MCF 10A (cell line): ENCODE data around the gene NRXN3. TPM values are rescaled to one million over a fixed set of nuclear protein-coding genes. Genes with fewer than 3 reads are reported as not detected.

ENCODE experiments used
- BruUV-seq: library from RNA; stranded (reverse); fragments of 400-500 nt; replicated peaks from 2 replicates; lab custom pipeline; 2021; lab: Mats Ljungman, UMichigan
- CTCF ChIA-PET: fragments of 300-600 bp; sonication (Branson Sonifier 250); formaldehyde crosslinking; extraction: SDS; loops from one replicate; lab custom pipeline; 2021; ENCODE audit warnings: antibody characterized with exemption, inconsistent platforms; lab: Yijun Ruan, JAX
- POLR2A ChIA-PET: fragments of 300-600, 350-650 bp; sonication (Branson Sonifier 250); formaldehyde crosslinking; extraction: SDS; loops from one replicate; lab custom pipeline; 2020; ENCODE audit warnings: antibody characterized with exemption, inconsistent platforms; lab: Yijun Ruan, JAX
- DNase-seq: peaks from one replicate; pipeline ENCODE4 v3.0.0-alpha.2; 2018; ENCODE audit not compliant: unreplicated experiment
- H3K27ac Mint-ChIP-seq: one replicate; pipeline ENCODE4 v1.8.0; 2022; ENCODE audit warnings: mild to moderate bottlenecking, low read depth, mixed read lengths; ENCODE audit not compliant: unreplicated experiment
- H3K27me3 Mint-ChIP-seq: one replicate; pipeline ENCODE4 v1.8.0; 2022; ENCODE audit warnings: mixed read lengths; ENCODE audit not compliant: insufficient read depth, unreplicated experiment
- H3K36me3 Mint-ChIP-seq: one replicate; pipeline ENCODE4 v1.8.0; 2022; ENCODE audit warnings: mild to moderate bottlenecking, moderate library complexity, mixed read lengths; ENCODE audit not compliant: insufficient read depth, unreplicated experiment
- H3K4me1 Mint-ChIP-seq: one replicate; pipeline ENCODE4 v1.8.0; 2022; ENCODE audit warnings: mixed read lengths; ENCODE audit not compliant: insufficient read depth, unreplicated experiment
- H3K4me3 Mint-ChIP-seq: one replicate; pipeline ENCODE4 v1.8.0; 2022; ENCODE audit warnings: mild to moderate bottlenecking, moderate library complexity, mixed read lengths; ENCODE audit not compliant: unreplicated experiment
- H3K9me3 Mint-ChIP-seq: one replicate; pipeline ENCODE4 v1.8.0; 2022; ENCODE audit warnings: mixed read lengths; ENCODE audit not compliant: unreplicated experiment
- intact Hi-C: fragments of 100-400 bp; cut with micrococcal nuclease; formaldehyde crosslinking; loops from 2 replicates; pipeline ENCODE4 v1.14.1; 2022
- total RNA-seq: library from RNA; stranded (reverse); gene quantifications from 2 replicates; pipeline ENCODE4 v1.2.3, GENCODE V29; 2022
- TF ChIP-seq, protein P1 (sequence below): fragments of 200-600 bp; IDR thresholded peaks from one replicate; pipeline ENCODE4 v1.8.0; 2022; ENCODE audit warnings: antibody characterized with exemption, mild to moderate bottlenecking; ENCODE audit not compliant: unreplicated experiment

NRXN3 gene
- total RNA-seq, 1 experiment from 2014 or later: not detected

DNA sequence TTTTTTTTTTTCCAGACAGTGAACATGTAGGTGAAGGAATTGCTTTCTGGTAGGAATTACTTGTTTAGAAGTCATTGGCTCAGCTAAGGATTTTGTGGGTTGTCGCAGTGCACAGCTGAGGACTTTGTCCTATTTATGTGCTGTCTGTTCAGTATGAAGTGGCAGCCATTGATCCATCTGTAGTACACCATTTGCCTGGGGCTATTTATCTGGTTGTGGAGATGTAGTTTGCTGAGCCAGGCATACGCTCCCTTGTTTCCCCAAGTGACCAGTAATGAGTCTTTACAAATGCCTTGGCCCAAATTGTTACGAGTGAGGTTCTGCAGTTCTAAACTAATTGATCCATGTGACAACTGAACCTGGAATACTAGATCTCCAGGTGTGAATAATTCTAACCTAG, 140.1 kb downstream of the NRXN3 start:
- Mint-ChIP-seq H3K27me3 (peaks cover 70% of the 10 kb centered on the region), H3K27ac (no peak overlapping the region), H3K36me3 (no peaks in the 10 kb centered on the region), H3K4me1 (no peaks in the 10 kb centered on the region), H3K4me3 (no peak overlapping the region), H3K9me3 (no peaks in the 10 kb centered on the region)
- BruUV-seq: no TSS peak
- ChIA-PET POLR2A (no interaction called here), CTCF (interaction anchor here (0.6 kb wide), 1 partner anchor 36 kb away, joined by 3 read pairs; no protein-coding TSS in a partner anchor)
- TF ChIP-seq, protein P1, sequence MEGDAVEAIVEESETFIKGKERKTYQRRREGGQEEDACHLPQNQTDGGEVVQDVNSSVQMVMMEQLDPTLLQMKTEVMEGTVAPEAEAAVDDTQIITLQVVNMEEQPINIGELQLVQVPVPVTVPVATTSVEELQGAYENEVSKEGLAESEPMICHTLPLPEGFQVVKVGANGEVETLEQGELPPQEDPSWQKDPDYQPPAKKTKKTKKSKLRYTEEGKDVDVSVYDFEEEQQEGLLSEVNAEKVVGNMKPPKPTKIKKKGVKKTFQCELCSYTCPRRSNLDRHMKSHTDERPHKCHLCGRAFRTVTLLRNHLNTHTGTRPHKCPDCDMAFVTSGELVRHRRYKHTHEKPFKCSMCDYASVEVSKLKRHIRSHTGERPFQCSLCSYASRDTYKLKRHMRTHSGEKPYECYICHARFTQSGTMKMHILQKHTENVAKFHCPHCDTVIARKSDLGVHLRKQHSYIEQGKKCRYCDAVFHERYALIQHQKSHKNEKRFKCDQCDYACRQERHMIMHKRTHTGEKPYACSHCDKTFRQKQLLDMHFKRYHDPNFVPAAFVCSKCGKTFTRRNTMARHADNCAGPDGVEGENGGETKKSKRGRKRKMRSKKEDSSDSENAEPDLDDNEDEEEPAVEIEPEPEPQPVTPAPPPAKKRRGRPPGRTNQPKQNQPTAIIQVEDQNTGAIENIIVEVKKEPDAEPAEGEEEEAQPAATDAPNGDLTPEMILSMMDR: no peak
- intact Hi-C loops: no loop called here
- no peak for DNase-seq

DNA sequence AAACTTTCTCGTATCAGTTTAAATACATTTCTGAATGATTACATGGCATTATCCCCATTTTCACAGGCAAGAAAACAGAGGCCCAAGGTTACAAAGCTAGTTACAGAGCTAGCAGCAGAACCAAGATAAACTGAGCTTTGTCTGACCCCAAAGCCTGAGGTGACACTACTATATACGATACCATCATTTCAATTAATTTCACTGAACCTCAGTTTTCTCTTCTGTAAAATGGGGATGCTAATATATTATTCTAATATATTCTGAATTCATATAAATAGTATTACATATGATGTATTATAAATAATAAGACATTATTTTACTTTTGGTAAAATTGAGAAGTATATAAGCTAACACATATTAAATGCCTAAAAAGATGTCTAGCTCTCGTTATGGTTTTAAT, 143.3 kb downstream of the NRXN3 start:
- Mint-ChIP-seq H3K36me3 (no peaks in the 10 kb centered on the region), H3K27ac (no peak overlapping the region)

DNA sequence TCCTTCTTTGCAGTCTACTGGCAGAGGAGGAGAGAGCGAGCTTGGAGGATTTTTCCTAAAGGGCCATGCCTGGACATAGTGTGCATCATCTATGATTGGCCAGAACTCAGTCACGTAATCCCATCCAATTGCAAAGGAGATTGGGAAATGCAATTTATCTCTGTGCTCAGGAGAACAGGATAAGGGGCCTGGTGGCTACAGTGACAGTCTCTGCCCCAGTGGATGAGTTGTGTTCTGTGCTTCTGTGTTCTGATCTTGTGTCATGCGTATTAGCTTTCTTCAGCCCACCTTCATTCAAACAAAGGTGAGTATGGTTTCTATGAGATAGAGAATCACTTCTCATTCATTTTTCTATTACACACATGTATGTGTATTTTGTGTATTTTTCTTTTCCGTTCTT, 144.3 kb downstream of the NRXN3 start:
- no peak for DNase-seq
- peaks cover 71% of the 10 kb centered on the region for H3K27me3 Mint-ChIP-seq
- H3K4me3 Mint-ChIP-seq: no peak overlapping the region
- ChIA-PET POLR2A (no interaction called here), CTCF (no interaction called here)
- TF ChIP-seq, protein P1: no peak
- no peaks in the 10 kb centered on the region for H3K36me3 Mint-ChIP-seq
- H3K27ac Mint-ChIP-seq: no peak overlapping the region
- no peaks in the 10 kb centered on the region for H3K9me3 Mint-ChIP-seq
- BruUV-seq: no TSS peak
- no peaks in the 10 kb centered on the region for H3K4me1 Mint-ChIP-seq
- intact Hi-C loops: no loop called here

More for the DNA sequence above, 143.3 kb downstream of the NRXN3 start:
- BruUV-seq: no TSS peak
- Mint-ChIP-seq H3K4me1 (no peaks in the 10 kb centered on the region), H3K9me3 (no peaks in the 10 kb centered on the region), H3K4me3 (no peak overlapping the region), H3K27me3 (peaks cover 70% of the 10 kb centered on the region)
- ChIA-PET CTCF (no interaction called here), POLR2A (no interaction called here)
- intact Hi-C loops: no loop called here
- no peak for DNase-seq
- TF ChIP-seq, protein P1: no peak

DNA sequence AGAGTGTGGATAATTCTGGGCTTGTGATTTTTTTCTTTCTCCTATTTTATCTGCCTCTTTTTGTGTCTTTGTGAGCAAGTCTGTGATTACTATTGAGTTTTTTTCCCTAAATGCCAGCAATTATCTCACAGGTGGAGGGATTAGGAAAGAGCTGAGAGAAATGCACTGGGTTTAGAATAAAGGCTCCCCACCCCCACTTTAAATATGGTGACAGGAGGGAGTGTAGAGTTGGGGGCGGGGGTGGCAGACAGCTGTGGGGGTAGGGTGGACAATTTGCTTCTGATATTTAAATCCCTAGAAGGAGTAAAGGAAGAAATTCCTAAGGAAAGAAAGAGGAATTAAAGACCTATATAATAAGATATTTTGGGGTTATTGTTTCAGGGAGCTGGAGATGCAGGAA, 145.9 kb downstream of the NRXN3 start:
- no peak for DNase-seq
- H3K27ac Mint-ChIP-seq: no peak overlapping the region
- peaks cover 76% of the 10 kb centered on the region for H3K27me3 Mint-ChIP-seq
- H3K36me3 Mint-ChIP-seq: no peaks in the 10 kb centered on the region
- BruUV-seq: no TSS peak
- POLR2A ChIA-PET: no interaction called here
- H3K9me3 Mint-ChIP-seq: no peaks in the 10 kb centered on the region
- CTCF ChIA-PET: interaction anchor here (1.3 kb wide), 1 partner anchor 21 kb away, joined by 5 read pairs; no protein-coding TSS in a partner anchor
- no peaks in the 10 kb centered on the region for H3K4me1 Mint-ChIP-seq
- intact Hi-C loops: no loop called here
- TF ChIP-seq, protein P1: no peak
- H3K4me3 Mint-ChIP-seq: no peak overlapping the region
